ENCODE measurements around the gene KLHL29. TPM values are rescaled to one million over a fixed set of nuclear protein-coding genes. Genes with fewer than 3 reads are reported as not detected.

The KLHL29 gene
- total and polyA plus RNA-seq, 2 experiments from 2014 or later, result 3.8 to 9.9 TPM

DNA sequence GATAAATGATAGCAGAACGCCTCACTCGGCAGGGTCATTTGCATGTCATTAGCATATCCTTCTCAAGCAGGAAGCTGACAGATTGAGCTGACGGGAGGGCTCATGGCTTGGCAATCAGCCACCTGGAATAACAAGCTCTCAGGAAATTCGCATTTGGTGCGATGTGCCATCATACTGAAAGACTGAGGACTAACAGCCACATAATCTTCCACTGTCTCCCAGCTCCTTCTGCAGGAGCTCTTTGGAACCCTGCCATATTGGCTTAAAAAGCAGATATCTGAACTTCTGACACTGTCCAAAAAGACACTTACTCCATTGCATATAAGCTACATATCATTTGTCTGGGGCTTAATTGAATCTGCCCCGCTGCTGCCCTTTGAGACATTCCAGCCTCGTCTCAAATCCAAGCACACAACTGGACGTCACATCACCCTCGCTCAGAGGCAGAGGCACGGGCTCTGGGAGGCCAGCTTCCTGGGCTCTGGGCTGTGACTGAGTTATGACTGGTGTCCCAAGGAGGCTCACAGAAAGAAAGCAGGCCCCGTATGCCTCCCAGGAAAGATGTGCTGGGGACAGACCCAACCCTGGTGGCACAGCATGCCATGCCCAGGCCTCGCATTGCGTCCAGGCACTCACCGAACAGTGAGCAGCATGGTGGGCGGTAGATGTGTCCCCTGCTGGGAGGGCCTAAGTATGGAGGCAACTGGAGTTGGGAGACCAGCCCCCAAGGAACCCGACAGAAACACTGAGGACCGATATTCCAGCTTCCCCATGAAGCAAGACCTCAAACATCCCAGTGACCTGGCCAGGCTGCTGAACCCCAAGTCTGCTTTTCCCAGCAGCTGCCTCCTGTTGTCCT is 314.0 kb downstream of the KLHL29 start:
- no peak for DNase-seq (ENCODE audit: low spot score)
- H3K4me3 ChIP-seq, result no peak overlapping the region
- no peaks in the 10 kb centered on the region for H3K27me3 ChIP-seq
- 84% methylated on average over 17 of the region's 17 CpGs for WGBS (ENCODE audit: low lambda C conversion rate, missing lambda C conversion rate)
- H3K4me2 ChIP-seq, result no peak overlapping the region
- H4K20me1 ChIP-seq (ENCODE audit: insufficient read depth, poor library complexity, severe bottlenecking), result no peaks in the 10 kb centered on the region
- H3K27ac ChIP-seq, result no peak overlapping the region
- TF ChIP-seq EZH2phosphoT487 (IDR thresholded peaks at IDR 0.05; ENCODE audit: low read depth, severe bottlenecking, unreplicated experiment), result no peak
- TF ChIP-seq, protein P1, sequence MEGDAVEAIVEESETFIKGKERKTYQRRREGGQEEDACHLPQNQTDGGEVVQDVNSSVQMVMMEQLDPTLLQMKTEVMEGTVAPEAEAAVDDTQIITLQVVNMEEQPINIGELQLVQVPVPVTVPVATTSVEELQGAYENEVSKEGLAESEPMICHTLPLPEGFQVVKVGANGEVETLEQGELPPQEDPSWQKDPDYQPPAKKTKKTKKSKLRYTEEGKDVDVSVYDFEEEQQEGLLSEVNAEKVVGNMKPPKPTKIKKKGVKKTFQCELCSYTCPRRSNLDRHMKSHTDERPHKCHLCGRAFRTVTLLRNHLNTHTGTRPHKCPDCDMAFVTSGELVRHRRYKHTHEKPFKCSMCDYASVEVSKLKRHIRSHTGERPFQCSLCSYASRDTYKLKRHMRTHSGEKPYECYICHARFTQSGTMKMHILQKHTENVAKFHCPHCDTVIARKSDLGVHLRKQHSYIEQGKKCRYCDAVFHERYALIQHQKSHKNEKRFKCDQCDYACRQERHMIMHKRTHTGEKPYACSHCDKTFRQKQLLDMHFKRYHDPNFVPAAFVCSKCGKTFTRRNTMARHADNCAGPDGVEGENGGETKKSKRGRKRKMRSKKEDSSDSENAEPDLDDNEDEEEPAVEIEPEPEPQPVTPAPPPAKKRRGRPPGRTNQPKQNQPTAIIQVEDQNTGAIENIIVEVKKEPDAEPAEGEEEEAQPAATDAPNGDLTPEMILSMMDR (IDR thresholded peaks at IDR 0.05; ENCODE audit: poor library complexity), result no peak
- no peak for TF ChIP-seq EZH2 (IDR thresholded peaks at IDR 0.05; ENCODE audit: borderline replicate concordance)
- no peak overlapping the region for H2AFZ ChIP-seq
- no peaks in the 10 kb centered on the region for H3K4me1 ChIP-seq (ENCODE audit: insufficient read depth)
- no peaks in the 10 kb centered on the region for H3K79me2 ChIP-seq
- H3K36me3 ChIP-seq (replicated peaks; ENCODE audit: insufficient read depth, low read depth), result no peaks in the 10 kb centered on the region
- no peaks in the 10 kb centered on the region for H3K9me2 ChIP-seq (replicated peaks; ENCODE audit: insufficient read depth)
- no peaks in the 10 kb centered on the region for H3K9me3 ChIP-seq (ENCODE audit: low read depth)

DNA sequence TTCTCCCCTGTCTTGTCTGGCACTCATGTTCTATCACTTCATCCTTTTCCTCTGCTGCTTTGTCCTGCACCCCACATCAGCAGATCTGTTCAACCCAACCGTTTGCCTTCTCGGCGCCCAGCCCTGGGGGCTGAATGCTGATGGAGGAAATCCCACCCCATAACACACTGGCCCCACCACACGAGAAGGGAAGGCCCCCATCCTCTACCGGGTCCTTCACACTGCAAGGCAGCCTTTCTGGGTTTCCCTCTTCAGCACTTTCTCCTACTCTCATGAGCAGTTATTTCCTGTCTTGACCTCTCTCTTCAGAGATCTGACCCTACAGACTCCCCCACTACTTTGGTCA is 314.6 kb downstream of the KLHL29 start:
- Histone ChIP-seq H3K9me2 (replicated peaks; ENCODE audit: insufficient read depth) (no peaks in the 10 kb centered on the region), H3K27me3 (no peaks in the 10 kb centered on the region), H3K27ac (no peak overlapping the region), H3K36me3 (replicated peaks; ENCODE audit: insufficient read depth, low read depth) (no peaks in the 10 kb centered on the region), H2AFZ (no peak overlapping the region), H3K4me2 (no peak overlapping the region), H3K4me1 (ENCODE audit: insufficient read depth) (no peaks in the 10 kb centered on the region), H3K79me2 (no peaks in the 10 kb centered on the region), H3K4me3 (no peak overlapping the region), H4K20me1 (ENCODE audit: insufficient read depth, poor library complexity, severe bottlenecking) (no peaks in the 10 kb centered on the region), H3K9me3 (ENCODE audit: low read depth) (no peaks in the 10 kb centered on the region)
- DNase-seq (ENCODE audit: low spot score), result no peak
- no peak for TF ChIP-seq EZH2phosphoT487 (IDR thresholded peaks at IDR 0.05; ENCODE audit: low read depth, severe bottlenecking, unreplicated experiment)
- TF ChIP-seq, protein P1 (IDR thresholded peaks at IDR 0.05; ENCODE audit: poor library complexity), result no peak
- no peak for TF ChIP-seq EZH2 (IDR thresholded peaks at IDR 0.05; ENCODE audit: borderline replicate concordance)
- WGBS (ENCODE audit: low lambda C conversion rate, missing lambda C conversion rate), result 93% methylated on average over 5 of the region's 5 CpGs

DNA sequence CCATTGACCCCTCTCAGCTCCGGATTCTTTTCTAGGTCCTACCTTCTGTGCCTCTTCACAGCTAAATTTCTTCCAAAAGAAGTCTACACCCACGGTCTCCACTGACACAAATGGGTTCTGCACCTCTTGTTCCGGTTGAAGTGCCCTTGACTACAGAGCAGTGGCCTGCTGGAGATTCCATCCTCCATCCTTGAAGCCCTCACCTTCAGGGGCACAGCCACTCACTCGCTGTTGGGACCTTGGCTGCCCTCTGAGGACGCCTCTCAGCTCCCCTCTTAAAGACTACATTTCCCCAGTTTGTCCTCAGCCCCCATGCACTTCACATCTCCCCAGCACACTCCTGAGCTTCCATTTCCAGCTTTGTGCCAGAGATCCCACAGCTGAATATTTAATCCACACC is 315.6 kb downstream of the KLHL29 start:
- H3K4me3 ChIP-seq, result no peak overlapping the region
- H3K9me3 ChIP-seq (ENCODE audit: low read depth), result no peaks in the 10 kb centered on the region
- no peak for TF ChIP-seq EZH2phosphoT487 (IDR thresholded peaks at IDR 0.05; ENCODE audit: low read depth, severe bottlenecking, unreplicated experiment)
- no peak for TF ChIP-seq EZH2 (IDR thresholded peaks at IDR 0.05; ENCODE audit: borderline replicate concordance)
- TF ChIP-seq, protein P1 (IDR thresholded peaks at IDR 0.05; ENCODE audit: poor library complexity), result no peak
- no peak for DNase-seq (ENCODE audit: low spot score)
- no peak overlapping the region for H3K27ac ChIP-seq
- no peaks in the 10 kb centered on the region for H3K79me2 ChIP-seq
- 90% methylated on average over 5 of the region's 5 CpGs for WGBS (ENCODE audit: low lambda C conversion rate, missing lambda C conversion rate)
- no peak overlapping the region for H2AFZ ChIP-seq
- H3K4me1 ChIP-seq (ENCODE audit: insufficient read depth), result no peaks in the 10 kb centered on the region
- no peaks in the 10 kb centered on the region for H4K20me1 ChIP-seq (ENCODE audit: insufficient read depth, poor library complexity, severe bottlenecking)
- H3K27me3 ChIP-seq, result no peaks in the 10 kb centered on the region
- H3K9me2 ChIP-seq (replicated peaks; ENCODE audit: insufficient read depth), result no peaks in the 10 kb centered on the region
- no peaks in the 10 kb centered on the region for H3K36me3 ChIP-seq (replicated peaks; ENCODE audit: insufficient read depth, low read depth)
- no peak overlapping the region for H3K4me2 ChIP-seq

All from hepatocyte (in vitro differentiated cells).